PFSK-1 (cell line): ENCODE results near the gene PHC2.

Experiments used
- FOXP2 ChIP-seq: optimal IDR thresholded peaks from 2 replicates; pipeline ENCODE3; 2011; ENCODE audit warnings: borderline replicate concordance, control low read depth, inconsistent platforms; ENCODE audit not compliant: insufficient read depth; ENCODE audit errors: extremely low read length, extremely low read depth
- POLR2AphosphoS5 ChIP-seq: IDR thresholded peaks from 2 replicates; pipeline ENCODE4 v1.6.1; 2012; ENCODE audit warnings: low read depth, mild to moderate bottlenecking, control low read depth, low read length, moderate library complexity
- REST ChIP-seq, 2 experiments: IDR thresholded peaks; 2 replicates each; pipeline versions ENCODE4 v1.6.1 to v1.8.0; 2011 to 2012; ENCODE audit warnings: low read depth in 2 of 2, low read length in 2 of 2, control low read depth in 1 of 2, inconsistent platforms in 1 of 2, mild to moderate bottlenecking in 1 of 2, moderate library complexity in 1 of 2; ENCODE audit not compliant: insufficient read depth in 1 of 2
- SIN3A ChIP-seq: IDR thresholded peaks from 2 replicates; pipeline ENCODE4 v1.6.1; 2012; ENCODE audit warnings: mild to moderate bottlenecking, low read length, moderate library complexity, borderline replicate concordance; ENCODE audit not compliant: insufficient read depth
- TAF1 ChIP-seq: IDR thresholded peaks from 2 replicates; pipeline ENCODE4 v1.6.1; 2012; ENCODE audit warnings: low read length, control low read depth, borderline replicate concordance; ENCODE audit not compliant: insufficient read depth

The PHC2 gene

DNA sequence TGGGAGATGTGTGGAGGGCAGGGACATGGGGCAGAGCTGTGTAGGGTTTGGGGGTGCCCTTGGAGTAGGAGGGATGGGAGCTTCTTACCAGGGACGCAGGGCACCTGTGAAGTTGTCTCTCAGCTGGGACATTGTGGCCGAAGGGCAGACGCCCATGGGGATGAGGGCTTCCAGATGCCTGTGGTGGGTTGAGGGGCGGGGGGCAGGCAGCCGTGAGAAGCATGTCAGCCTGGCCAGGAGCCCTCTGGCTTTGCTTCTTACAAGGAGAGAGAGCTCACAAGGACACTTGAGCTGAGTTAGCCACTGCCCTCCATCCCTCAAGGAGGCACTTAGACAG is 118.5 kb downstream of the PHC2 start:
- TF ChIP-seq TAF1, result no peak
- TF ChIP-seq FOXP2, result no peak
- no peak for TF ChIP-seq SIN3A
- no peak for TF ChIP-seq REST (IDR thresholded peaks at IDR 0.05; ENCODE audit: insufficient read depth in 1 of 2, low read depth in 2 of 2, low read length in 2 of 2)
- no peak for TF ChIP-seq POLR2AphosphoS5

GRCh38 chr1:33311706-33312412 is 119.0 kb downstream of the PHC2 start:
- TF ChIP-seq FOXP2, result no peak
- TF ChIP-seq POLR2AphosphoS5, result no peak
- TF ChIP-seq REST (IDR thresholded peaks at IDR 0.05; ENCODE audit: insufficient read depth in 1 of 2, low read depth in 2 of 2, low read length in 2 of 2), result no peak
- no peak for TF ChIP-seq SIN3A
- TF ChIP-seq TAF1, result no peak

DNA sequence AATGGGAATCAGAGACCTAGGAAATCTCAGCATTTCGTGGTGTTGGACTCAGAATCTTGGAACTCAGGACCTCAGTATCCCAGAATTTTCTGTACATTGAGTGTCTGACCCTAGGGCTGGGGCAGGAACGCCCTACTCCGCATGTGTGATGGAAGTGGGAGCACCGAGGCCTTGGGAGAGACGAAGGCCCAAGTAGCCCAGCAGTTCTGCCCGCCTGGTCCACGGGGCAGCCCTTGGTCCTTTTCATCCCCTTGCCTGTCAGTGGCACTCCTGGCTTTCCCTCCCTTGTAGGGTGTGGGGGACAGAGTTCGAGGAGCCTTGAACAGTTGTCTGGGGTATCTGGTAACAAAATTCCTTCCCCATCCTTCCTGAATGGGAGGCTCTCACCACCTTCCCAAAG is 120.2 kb downstream of the PHC2 start:
- TF ChIP-seq POLR2AphosphoS5, result no peak
- no peak for TF ChIP-seq REST (IDR thresholded peaks at IDR 0.05; ENCODE audit: insufficient read depth in 1 of 2, low read depth in 2 of 2, low read length in 2 of 2)
- no peak for TF ChIP-seq FOXP2
- TF ChIP-seq SIN3A, result no peak
- TF ChIP-seq TAF1, result no peak

DNA sequence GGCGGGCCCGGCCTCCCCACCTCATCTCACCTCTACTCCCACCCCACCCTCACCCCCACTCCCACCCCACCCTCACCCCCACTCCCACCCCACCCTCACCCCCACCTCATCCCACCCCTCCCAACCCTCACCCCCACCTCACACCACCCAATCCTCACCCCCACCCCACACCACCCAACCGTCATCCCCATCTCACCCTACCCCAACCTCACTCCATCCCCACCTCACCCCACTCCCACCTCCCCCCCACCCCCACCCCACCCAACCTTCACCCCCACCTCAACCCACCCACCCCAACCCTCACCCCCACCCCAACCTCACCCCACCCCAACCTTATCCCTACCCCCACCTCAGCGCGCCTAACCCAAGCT is 123.4 kb downstream of the PHC2 start:
- no peak for TF ChIP-seq TAF1
- TF ChIP-seq REST (IDR thresholded peaks at IDR 0.05; ENCODE audit: insufficient read depth in 1 of 2, low read depth in 2 of 2, low read length in 2 of 2), result no peak
- no peak for TF ChIP-seq FOXP2
- TF ChIP-seq SIN3A, result no peak
- TF ChIP-seq POLR2AphosphoS5, result no peak
